Measurements from ENCODE around the gene ERCC6L2.

ERCC6L2 gene

GRCh38 chr9:95852059-95853032 is 23.1 kb upstream of the ERCC6L2 start:
- no peak for TF ChIP-seq POLR2A (IDR thresholded peaks at IDR 0.05; ENCODE audit: low read length)
- no peak for TF ChIP-seq GATA1 (IDR thresholded peaks at IDR 0.05; ENCODE audit: low read depth, low read length)

GRCh38 chr9:95854386-95855020 is 21.0 kb upstream of the ERCC6L2 start:
- TF ChIP-seq GATA1 (IDR thresholded peaks at IDR 0.05; ENCODE audit: low read depth, low read length) (no peak), POLR2A (IDR thresholded peaks at IDR 0.05; ENCODE audit: low read length) (no peak)
- DNase-seq: no peak

More at GRCh38 chr9:95852059-95853032, 23.1 kb upstream of the ERCC6L2 start:
- DNase-seq: peak in 1 of 2 experiments; percentile 20

GRCh38 chr9:95855961-95856360 is 19.5 kb upstream of the ERCC6L2 start:
- DNase-seq: no peak
- TF ChIP-seq POLR2A (IDR thresholded peaks at IDR 0.05; ENCODE audit: low read length): no peak
- no peak for TF ChIP-seq GATA1 (IDR thresholded peaks at IDR 0.05; ENCODE audit: low read depth, low read length)

- TF ChIP-seq POLR2A (IDR thresholded peaks at IDR 0.05; ENCODE audit: low read length) (no peak), GATA1 (IDR thresholded peaks at IDR 0.05; ENCODE audit: low read depth, low read length) (no peak)
- no peak for DNase-seq
These were observed 18.4 kb upstream of the ERCC6L2 start for GRCh38 chr9:95857124-95857523.

GRCh38 chr9:95857896-95858295 is 17.6 kb upstream of the ERCC6L2 start:
- DNase-seq: no peak
- TF ChIP-seq GATA1 (IDR thresholded peaks at IDR 0.05; ENCODE audit: low read depth, low read length) (no peak), POLR2A (IDR thresholded peaks at IDR 0.05; ENCODE audit: low read length) (no peak)

GRCh38 chr9:95862343-95862742 is 13.1 kb upstream of the ERCC6L2 start:
- TF ChIP-seq POLR2A (IDR thresholded peaks at IDR 0.05; ENCODE audit: low read length) (no peak), GATA1 (IDR thresholded peaks at IDR 0.05; ENCODE audit: low read depth, low read length) (no peak)

GRCh38 chr9:95864852-95865580 is 10.5 kb upstream of the ERCC6L2 start:
- no peak for DNase-seq
- no peak for TF ChIP-seq GATA1 (IDR thresholded peaks at IDR 0.05; ENCODE audit: low read depth, low read length)
- no peak for TF ChIP-seq POLR2A (IDR thresholded peaks at IDR 0.05; ENCODE audit: low read length)

More at GRCh38 chr9:95862343-95862742, 13.1 kb upstream of the ERCC6L2 start:
- no peak for DNase-seq

- TF ChIP-seq POLR2A (IDR thresholded peaks at IDR 0.05; ENCODE audit: low read length) (no peak), GATA1 (IDR thresholded peaks at IDR 0.05; ENCODE audit: low read depth, low read length) (no peak)
These were observed 5.1 kb upstream of the ERCC6L2 start for GRCh38 chr9:95870352-95870751.

GRCh38 chr9:95870906-95871305 is 4.6 kb upstream of the ERCC6L2 start:
- no peak for DNase-seq
- TF ChIP-seq GATA1 (IDR thresholded peaks at IDR 0.05; ENCODE audit: low read depth, low read length) (no peak), POLR2A (IDR thresholded peaks at IDR 0.05; ENCODE audit: low read length) (no peak)

More at GRCh38 chr9:95870352-95870751, 5.1 kb upstream of the ERCC6L2 start:
- no peak for DNase-seq

GRCh38 chr9:95874303-95874988 is 1.0 kb upstream of the ERCC6L2 start:
- TF ChIP-seq POLR2A (IDR thresholded peaks at IDR 0.05; ENCODE audit: low read length) (no peak), GATA1 (IDR thresholded peaks at IDR 0.05; ENCODE audit: low read depth, low read length) (no peak)
- peak in 1 of 2 experiments; percentile 16 for DNase-seq

- no peak for TF ChIP-seq POLR2A (IDR thresholded peaks at IDR 0.05; ENCODE audit: low read length)
- TF ChIP-seq GATA1 (IDR thresholded peaks at IDR 0.05; ENCODE audit: low read depth, low read length): no peak
- peak; percentile 77 to 79 for DNase-seq
These were observed 544 bp upstream of the ERCC6L2 start for GRCh38 chr9:95874989-95875304.

GRCh38 chr9:95876138-95876444 is 600 bp downstream of the ERCC6L2 start:
- TF ChIP-seq GATA1 (IDR thresholded peaks at IDR 0.05; ENCODE audit: low read depth, low read length): no peak
- peak; percentile 55 for TF ChIP-seq POLR2A (IDR thresholded peaks at IDR 0.05; ENCODE audit: low read length)
- DNase-seq: no peak

- peak in 1 of 2 experiments; percentile 29 for DNase-seq
- TF ChIP-seq GATA1 (IDR thresholded peaks at IDR 0.05; ENCODE audit: low read depth, low read length) (no peak), POLR2A (IDR thresholded peaks at IDR 0.05; ENCODE audit: low read length) (no peak)
These were observed 1.1 kb downstream of the ERCC6L2 start for GRCh38 chr9:95876595-95876994.
